Mononuclear cell (primary cell): ENCODE measurements around the gene TMEM119. TPM values are rescaled to one million over a fixed set of nuclear protein-coding genes. Genes with fewer than 3 reads are reported as not detected.

ENCODE experiments used
- H3K27me3 ChIP-seq: 2 replicates; pipeline ENCODE4 v1.6.0; 2011; ENCODE audit warnings: low read length, control low read depth; ENCODE audit not compliant: insufficient read depth
- H3K4me1 ChIP-seq: 2 replicates; pipeline ENCODE4 v1.5.1; 2011; ENCODE audit warnings: mild to moderate bottlenecking, low read length, control low read depth; ENCODE audit not compliant: insufficient read depth
- H3K4me3 ChIP-seq: 2 replicates; pipeline ENCODE4 v1.5.1; 2011; ENCODE audit warnings: mild to moderate bottlenecking, low read length, moderate library complexity
- H3K9me3 ChIP-seq: 2 replicates; pipeline ENCODE4 v1.5.1; 2011; ENCODE audit warnings: low read depth, mild to moderate bottlenecking, control low read depth, low read length
- total RNA-seq: library from RNA; depleted of rRNA; stranded (reverse); fragments of >200 nt; gene quantifications from one replicate; pipeline ENCODE4 v1.2.3, GENCODE V29; 2012

The TMEM119 gene
- total RNA-seq, 1 donor, result 1.4 TPM

GRCh38 chr12:108589028-108589839 is 8.7 kb downstream of the TMEM119 start:
- no peaks in the 10 kb centered on the region for H3K9me3 ChIP-seq
- H3K4me1 ChIP-seq, result no peaks in the 10 kb centered on the region
- H3K4me3 ChIP-seq, result no peak overlapping the region
- H3K27me3 ChIP-seq, result no peaks in the 10 kb centered on the region

- Histone ChIP-seq H3K27me3 (no peaks in the 10 kb centered on the region), H3K4me1 (no peaks in the 10 kb centered on the region), H3K9me3 (no peaks in the 10 kb centered on the region), H3K4me3 (no peak overlapping the region)
Observed at GRCh38 chr12:108587826-108588225, 10.1 kb downstream of the TMEM119 start.

DNA sequence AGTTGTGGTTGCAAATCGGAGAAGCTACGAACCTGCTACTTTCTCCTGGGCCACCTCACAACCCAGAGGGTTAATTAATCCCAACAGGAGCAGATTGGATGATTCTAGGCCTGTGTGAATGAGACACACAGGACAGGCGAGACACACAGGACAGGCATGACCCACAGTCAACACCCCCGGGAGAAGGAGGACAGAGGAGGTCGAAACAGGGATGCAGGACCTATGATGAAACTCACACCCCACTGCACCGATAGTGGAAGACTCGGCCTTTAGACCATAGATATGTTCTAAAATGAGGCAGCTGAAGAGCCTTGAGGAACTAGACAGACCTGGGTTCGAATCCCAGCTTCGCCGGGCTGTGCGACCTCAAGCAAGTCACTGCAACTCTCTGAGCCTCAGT is 11.6 kb downstream of the TMEM119 start:
- no peaks in the 10 kb centered on the region for H3K4me1 ChIP-seq
- no peak overlapping the region for H3K4me3 ChIP-seq
- no peaks in the 10 kb centered on the region for H3K9me3 ChIP-seq
- no peaks in the 10 kb centered on the region for H3K27me3 ChIP-seq

GRCh38 chr12:108585864-108586263 is 12.0 kb downstream of the TMEM119 start:
- no peaks in the 10 kb centered on the region for H3K4me1 ChIP-seq
- no peak overlapping the region for H3K4me3 ChIP-seq
- no peaks in the 10 kb centered on the region for H3K27me3 ChIP-seq
- no peaks in the 10 kb centered on the region for H3K9me3 ChIP-seq

DNA sequence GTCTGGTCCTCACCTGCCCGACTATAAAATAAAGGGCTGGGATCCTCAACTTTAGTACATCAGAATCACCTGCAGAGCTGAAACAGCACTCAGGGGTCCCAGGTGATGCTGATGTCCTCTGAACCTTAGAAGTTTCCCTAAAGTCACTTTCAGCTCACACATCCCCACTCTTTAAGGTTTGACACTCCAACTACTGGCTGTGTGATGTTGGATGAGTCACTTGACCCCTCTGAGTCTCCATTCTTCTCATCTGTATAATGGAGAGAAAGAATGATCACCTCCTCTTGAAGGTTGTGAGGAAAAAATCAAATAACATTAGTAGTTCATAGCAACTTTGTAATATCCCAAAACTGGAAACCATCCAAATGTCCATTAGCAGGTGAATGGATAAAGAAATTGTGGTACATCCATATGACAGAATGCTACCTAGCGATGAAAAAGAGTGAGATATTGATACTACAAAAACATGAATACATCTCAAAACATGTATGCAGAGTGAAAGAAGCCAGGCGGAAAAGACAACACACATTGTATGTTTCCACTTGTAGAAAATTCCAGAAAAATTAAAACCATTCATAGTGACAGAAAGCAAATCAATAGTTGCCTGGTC is 13.3 kb downstream of the TMEM119 start:
- Histone ChIP-seq H3K27me3 (no peaks in the 10 kb centered on the region), H3K9me3 (no peaks in the 10 kb centered on the region), H3K4me1 (no peaks in the 10 kb centered on the region)

GRCh38 chr12:108583991-108584390 is 13.9 kb downstream of the TMEM119 start:
- no peak overlapping the region for H3K4me3 ChIP-seq
- H3K9me3 ChIP-seq, result no peaks in the 10 kb centered on the region
- no peaks in the 10 kb centered on the region for H3K27me3 ChIP-seq
- H3K4me1 ChIP-seq, result no peaks in the 10 kb centered on the region

More for the DNA sequence above, 13.3 kb downstream of the TMEM119 start:
- no peak overlapping the region for H3K4me3 ChIP-seq

DNA sequence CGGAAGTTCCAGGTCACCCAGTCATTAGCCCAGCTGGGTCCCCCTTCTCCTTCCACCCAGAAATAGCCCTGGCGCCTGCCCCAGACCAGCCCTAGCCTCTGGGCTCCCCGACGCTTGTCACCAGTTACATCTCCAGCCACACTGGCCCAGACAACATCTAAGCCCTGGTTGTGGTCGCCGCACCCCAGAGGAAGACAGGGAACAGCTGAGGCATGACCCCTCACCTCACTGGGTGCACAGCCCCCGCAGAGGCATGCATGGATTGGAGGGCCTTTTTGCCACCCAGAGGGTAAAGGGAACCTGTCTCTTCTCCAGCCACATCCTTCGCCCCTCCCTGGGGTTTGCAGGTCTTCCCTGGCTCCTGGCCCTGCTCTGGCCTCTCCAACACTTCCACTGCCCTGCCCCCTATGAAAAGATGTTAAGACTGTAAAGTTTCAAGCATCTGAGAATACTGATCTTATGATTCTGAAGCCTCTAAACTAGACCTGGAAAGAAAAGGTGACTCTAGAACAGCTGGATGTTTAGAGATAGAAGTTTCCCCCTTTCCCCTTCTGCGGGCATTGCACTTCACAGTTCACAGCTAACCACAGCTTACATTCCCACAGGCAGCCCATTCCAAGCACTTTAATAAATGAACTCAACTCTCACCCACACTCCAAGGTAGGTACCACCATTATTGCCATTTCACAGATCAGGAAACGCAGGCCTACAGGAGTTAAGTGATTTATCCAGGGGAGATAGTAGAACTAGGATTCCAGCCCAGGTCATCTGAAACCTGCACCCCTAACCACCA is 14.7 kb downstream of the TMEM119 start:
- Histone ChIP-seq H3K4me1 (no peaks in the 10 kb centered on the region), H3K27me3 (no peaks in the 10 kb centered on the region), H3K9me3 (no peaks in the 10 kb centered on the region), H3K4me3 (no peak overlapping the region)

- no peak overlapping the region for H3K4me3 ChIP-seq
- no peaks in the 10 kb centered on the region for H3K27me3 ChIP-seq
- no peaks in the 10 kb centered on the region for H3K4me1 ChIP-seq
- no peaks in the 10 kb centered on the region for H3K9me3 ChIP-seq
Observed at GRCh38 chr12:108582509-108582908, 15.4 kb downstream of the TMEM119 start.

DNA sequence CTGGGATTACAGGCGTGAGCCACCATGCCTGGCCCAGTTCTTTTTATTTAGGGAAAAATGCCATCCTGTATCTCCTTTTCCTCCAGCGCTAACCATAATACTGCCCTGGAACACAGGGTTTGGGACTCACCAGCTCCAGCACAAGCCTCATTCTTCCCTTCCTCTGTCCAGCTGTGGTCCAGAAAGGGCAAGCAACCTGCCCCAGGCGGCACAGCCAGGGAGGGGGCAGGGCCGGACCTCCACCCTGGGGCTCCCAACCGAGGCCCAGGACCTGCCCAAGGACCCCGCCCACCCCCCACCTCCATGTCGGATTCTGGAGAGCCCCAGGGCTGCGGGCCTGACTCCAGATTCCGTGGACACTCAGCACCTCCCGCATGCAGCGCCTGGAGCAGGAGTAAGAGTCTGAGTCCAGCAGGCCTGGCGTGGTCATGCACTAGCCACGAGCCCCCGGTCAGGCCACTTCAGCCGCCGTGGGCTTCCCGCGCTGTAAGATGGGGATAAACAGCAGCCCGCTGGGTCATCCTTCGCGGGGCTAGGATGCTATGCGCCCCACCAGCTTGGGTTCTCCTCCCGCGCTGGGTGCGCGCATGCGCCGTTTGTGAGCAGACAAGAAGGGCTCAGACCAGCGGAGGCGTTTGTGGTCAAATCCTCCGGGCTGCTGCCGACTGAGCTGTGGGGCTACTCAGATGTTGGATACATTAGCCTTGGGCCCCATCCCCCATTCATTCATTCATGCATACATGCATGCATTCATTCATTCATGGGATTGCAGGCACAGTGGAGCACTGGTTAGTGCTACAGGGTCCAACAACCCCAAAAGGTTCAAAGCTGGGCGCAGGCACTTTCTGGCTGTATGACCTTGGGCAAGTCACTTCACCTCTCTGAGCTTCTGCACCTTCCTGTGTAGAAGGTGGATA is 16.3 kb downstream of the TMEM119 start:
- Histone ChIP-seq H3K4me3 (no peak overlapping the region), H3K9me3 (no peaks in the 10 kb centered on the region), H3K27me3 (no peaks in the 10 kb centered on the region), H3K4me1 (no peaks in the 10 kb centered on the region)

DNA sequence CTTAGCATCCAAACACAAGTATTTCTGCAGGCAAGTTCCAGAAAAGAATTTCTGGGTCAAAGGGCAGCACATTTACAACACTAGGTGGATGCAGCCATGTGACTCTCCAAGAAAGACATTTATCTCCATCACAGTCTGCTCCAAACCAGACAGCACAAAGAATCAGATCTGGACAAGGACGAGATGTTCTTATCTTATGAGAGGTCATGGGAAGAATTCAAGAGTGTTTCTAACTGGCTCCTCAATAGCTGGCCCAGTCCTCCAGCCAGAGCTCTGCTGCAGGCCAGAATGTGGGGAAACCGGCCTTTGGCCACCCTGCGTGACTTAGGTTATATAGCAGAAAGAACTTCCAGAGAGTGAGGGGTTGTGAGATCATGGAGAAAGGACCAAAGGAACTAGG is 17.4 kb downstream of the TMEM119 start:
- Histone ChIP-seq H3K4me1 (no peaks in the 10 kb centered on the region), H3K27me3 (no peaks in the 10 kb centered on the region), H3K9me3 (no peaks in the 10 kb centered on the region), H3K4me3 (no peak overlapping the region)

- Histone ChIP-seq H3K4me1 (no peaks in the 10 kb centered on the region), H3K9me3 (no peaks in the 10 kb centered on the region), H3K4me3 (no peak overlapping the region), H3K27me3 (no peaks in the 10 kb centered on the region)
Observed at GRCh38 chr12:108578813-108579212, 19.1 kb downstream of the TMEM119 start.

GRCh38 chr12:108578264-108578663 is 19.6 kb downstream of the TMEM119 start:
- no peaks in the 10 kb centered on the region for H3K9me3 ChIP-seq
- H3K4me1 ChIP-seq, result no peaks in the 10 kb centered on the region
- H3K4me3 ChIP-seq, result no peak overlapping the region
- H3K27me3 ChIP-seq, result no peaks in the 10 kb centered on the region

DNA sequence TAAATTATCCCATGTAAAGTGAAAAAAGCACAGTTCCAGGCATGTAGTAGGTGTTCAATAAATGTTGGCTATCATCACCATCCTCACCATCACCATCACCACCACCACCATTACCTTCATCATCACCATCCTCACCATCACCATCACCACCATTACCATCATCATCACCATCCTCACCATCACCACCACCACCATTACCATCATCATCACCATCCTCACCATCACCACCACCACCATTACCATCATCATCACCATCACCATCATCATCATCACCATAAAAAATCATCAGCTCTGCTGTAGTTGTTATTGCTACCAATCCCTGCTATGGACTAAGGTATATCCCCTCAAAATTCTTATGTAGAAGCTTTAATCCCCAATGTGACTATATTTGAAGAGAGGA is 20.4 kb downstream of the TMEM119 start:
- Histone ChIP-seq H3K9me3 (no peaks in the 10 kb centered on the region), H3K4me3 (no peak overlapping the region), H3K4me1 (no peaks in the 10 kb centered on the region), H3K27me3 (no peaks in the 10 kb centered on the region)

DNA sequence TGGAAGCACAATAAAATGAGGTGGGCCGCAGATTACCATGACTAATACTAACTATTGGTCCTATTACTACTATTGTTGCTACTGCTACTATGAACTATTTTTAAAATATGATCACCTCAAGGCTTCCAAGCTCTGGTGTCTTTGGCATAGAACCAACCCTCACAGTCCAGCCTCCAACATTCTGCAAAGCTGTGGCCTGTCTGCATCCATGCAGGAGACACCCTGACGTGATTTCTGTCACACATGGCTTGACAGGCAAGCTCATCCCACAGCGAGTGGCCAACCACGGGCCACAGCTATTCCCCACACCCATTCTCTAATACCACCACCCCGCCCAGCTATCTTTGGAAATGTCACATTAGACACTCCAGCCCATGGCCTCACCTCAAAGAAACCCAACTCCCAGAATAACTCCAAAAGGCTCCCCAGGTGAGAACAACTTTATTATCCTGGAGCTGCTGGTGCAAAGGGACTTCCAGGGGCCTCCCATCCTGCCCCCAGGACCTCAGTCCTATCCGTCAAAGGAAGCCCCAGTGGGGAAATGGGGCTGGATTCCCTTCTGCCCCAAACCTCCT is 21.1 kb downstream of the TMEM119 start:
- H3K27me3 ChIP-seq, result no peaks in the 10 kb centered on the region
- no peaks in the 10 kb centered on the region for H3K4me1 ChIP-seq
- H3K9me3 ChIP-seq, result no peaks in the 10 kb centered on the region
- H3K4me3 ChIP-seq, result no peak overlapping the region
